ENCODE results near the gene SIGLEC8.
A peak's percentile ranks its signal among the peaks of the same experiment; 100 is the strongest.
"Not testable (repeated sequence)": the region's sequence is repeated elsewhere in the genome, so short reads cannot be mapped to it uniquely, and the experiment has no call there.

SIGLEC8 gene

DNA sequence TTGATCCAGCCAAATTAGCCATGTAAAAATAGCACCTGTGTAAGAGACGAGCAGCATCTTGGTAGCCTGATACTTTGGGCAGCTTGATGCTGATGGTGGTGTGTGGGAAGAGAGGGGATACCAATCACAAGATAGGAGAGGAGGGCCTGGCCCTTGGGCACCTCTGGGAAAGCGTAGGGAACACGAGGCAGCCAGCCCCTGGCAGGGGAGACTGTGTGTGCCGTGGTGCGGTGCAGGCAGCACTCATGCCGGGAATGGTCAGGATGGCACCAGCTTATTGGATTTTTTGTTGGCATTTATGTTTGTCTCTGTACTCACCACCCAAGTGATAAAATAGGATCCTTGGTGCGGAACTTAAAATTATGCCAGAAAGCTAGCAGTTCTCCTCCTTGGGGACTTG is 10.2 kb downstream of the SIGLEC8 start:
- no peak for TF ChIP-seq POLR2A (IDR thresholded peaks at IDR 0.05; ENCODE audit: low read depth, low read length)
- FAIRE-seq = no peak
- no peak for DNase-seq (ENCODE audit: insufficient read length, low spot score)

DNA sequence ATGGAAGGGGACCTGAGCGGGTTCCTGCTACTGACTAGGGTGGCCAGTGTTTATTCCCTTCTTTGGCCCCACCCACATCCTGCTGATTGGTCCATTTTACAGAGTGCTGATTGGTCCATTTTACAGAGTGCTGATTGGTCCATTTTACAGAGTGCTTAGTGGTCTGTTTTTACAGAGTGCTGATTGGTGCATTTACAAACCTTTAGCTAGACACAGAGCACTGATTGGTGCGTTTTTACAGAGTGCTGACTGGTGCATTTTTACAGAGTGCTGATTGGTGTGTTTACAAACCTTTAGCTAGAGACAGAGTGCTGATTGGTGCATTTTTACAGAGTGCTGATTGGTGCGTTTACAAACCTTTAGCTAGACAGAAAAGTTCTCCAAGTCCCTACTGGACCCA is 10.7 kb downstream of the SIGLEC8 start:
- DNase-seq (ENCODE audit: insufficient read length, low spot score); FAIRE-seq: not testable (repeated sequence)

DNA sequence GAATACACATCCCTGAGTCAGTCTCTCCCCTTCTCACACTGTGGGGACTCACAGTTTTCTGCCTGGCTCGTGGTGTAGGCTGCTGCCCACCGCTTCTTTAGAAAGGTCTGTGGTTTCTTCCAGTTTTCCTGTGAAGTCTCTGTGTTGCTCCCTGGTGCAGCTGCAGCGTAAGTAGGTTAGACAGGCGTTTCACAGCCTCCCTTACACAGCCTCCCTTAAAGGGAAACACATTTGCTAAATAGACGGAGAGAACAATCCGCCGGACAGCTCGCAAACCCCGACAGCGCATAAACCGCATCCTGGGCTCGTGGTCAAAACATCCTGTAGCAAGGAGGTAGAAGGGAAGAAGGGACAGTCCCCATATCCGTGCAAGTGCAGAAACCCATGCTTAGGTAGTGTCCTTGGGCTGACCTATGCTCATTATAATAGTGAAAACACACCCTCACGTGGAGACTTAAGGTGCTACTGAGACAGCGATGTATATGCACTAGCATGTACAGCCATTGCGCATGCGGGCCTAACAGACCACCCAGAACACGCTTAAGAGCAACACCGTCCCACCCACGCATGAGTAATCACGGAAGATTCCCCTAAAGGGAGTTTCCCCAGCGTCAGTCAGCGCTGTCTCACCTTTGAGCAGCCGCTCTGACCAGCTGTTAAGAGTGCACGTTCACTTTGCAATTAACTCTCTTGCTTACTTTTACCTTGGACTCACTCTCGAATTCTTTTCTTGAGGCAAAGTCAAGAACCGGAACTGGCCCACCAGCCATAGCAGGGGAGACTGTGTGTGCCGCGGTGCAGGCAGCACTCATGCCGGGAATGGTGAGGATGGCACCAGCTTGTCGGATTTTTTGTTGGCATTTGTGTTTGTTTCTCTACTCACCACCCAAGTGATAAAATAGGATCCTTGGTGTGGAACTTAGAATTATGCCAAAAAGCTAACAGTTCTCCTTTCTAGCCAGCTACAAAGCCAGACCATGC is 16.6 kb downstream of the SIGLEC8 start:
- peak; percentile 27 for FAIRE-seq
- TF ChIP-seq POLR2A (IDR thresholded peaks at IDR 0.05; ENCODE audit: low read depth, low read length) = no peak
- DNase-seq (ENCODE audit: insufficient read length, low spot score) = no peak

DNA sequence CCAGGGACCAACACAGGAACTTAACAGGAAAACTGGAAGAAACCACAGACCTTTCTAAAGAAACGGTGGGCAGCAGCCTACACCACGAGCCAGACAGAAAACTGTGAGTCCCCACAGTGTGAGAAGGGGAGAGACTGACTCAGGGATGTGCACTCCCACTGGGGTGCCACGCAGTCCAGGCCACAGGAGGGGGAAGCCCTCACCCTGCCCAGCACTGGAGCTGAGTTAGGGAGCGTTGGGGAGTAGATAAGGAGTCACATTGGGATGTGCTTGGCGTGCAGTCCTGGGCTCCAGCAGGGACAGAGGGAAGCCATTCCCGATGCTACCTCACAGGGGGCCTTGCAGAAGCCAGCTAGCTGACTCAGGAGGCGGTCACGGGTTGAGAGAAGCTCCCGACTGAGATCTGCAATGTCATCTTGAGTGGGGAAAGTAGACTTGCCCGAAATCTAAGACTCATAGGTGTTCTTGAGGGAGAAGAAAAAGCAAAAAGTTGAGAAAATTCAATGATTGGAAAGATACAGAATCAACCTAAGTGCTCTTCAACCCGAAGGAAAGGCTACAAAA is 17.3 kb downstream of the SIGLEC8 start:
- FAIRE-seq (no peak), DNase-seq (ENCODE audit: insufficient read length, low spot score) (no peak)
- TF ChIP-seq POLR2A (IDR thresholded peaks at IDR 0.05; ENCODE audit: low read depth, low read length) = no peak

DNA sequence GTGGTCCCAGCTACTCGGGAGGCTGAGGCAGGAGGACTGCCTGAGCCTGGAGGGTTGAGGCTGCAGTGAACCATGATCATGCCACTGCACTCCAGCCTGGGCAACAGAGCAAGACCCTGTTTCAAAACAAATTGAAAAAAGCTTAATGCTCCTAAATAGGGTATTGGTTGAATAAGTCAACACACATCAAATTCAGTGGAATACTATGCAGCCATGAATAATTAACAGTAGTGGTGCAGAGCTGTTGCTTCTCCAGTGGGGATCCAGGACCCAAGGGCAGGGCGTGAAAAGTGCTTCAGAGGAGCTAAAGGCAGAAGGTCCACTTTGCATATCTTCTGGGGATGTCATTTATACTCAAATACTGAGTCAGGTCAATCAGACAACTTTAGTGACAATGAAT is 18.2 kb downstream of the SIGLEC8 start:
- no peak for FAIRE-seq
- TF ChIP-seq POLR2A (IDR thresholded peaks at IDR 0.05; ENCODE audit: low read depth, low read length) = no peak
- DNase-seq (ENCODE audit: insufficient read length, low spot score) = no peak

DNA sequence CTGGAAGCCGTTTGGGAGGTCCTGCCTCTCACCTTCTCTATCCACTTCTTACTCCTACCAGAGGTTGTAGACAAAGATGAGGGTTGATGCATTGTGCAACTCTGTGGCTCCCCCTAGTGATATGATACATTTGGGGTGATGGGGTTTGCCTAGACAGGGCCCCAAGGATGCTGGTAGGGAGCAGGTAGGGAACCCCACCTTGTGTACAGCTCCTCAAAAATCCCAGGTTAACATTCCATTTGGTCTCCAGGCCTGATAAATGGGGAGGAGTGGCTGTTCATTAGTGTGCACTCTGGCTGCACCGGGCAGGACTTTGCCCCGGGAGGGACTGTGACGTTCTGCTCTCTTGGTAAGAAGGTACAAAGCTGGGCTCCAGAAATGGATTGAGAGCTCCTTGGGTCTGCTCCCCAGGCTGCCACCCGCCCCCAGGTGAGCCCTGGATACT is 19.2 kb downstream of the SIGLEC8 start:
- FAIRE-seq = no peak
- DNase-seq (ENCODE audit: insufficient read length, low spot score) = no peak
- no peak for TF ChIP-seq POLR2A (IDR thresholded peaks at IDR 0.05; ENCODE audit: low read depth, low read length)

DNA sequence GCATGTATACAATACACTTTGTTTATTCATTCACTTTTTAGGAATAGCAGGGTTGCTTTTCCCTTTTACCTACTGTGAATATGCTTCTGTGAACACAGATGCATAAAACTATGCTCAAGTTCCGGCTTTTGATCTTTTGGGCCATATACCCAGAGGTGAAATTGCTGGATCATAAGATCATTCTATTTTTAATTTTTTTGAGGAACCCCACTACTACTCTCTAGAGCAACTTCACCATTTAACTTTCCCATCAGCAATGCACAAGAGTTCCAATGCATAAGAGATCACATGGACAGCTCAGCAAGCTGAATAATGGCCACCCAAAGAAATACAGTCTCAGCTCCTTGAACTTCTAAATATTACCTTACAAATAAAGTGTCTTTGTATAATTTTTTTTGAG is 23.8 kb downstream of the SIGLEC8 start:
- no peak for TF ChIP-seq POLR2A (IDR thresholded peaks at IDR 0.05; ENCODE audit: low read depth, low read length)
- FAIRE-seq = no peak
- DNase-seq (ENCODE audit: insufficient read length, low spot score) = no peak

DNA sequence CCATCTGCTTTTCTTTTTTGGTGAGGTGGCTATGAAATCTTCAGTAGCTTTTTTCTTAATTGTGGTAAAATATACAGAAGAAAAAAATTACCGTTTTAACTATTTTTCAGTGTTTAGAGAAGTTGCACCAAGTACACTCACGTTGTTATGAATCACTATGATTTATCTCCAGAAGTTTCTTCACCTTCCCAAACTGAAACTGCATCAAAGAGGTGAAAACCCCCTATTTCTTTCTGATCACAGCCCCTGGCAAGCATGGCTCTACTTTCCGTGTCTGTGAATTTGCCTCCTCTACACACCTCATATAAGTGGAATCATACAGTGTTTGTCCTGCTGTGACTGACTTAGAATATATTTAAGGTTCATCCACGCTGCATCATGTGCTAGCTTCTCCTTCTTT is 25.2 kb downstream of the SIGLEC8 start:
- FAIRE-seq (no peak), DNase-seq (ENCODE audit: insufficient read length, low spot score) (no peak)
- no peak for TF ChIP-seq POLR2A (IDR thresholded peaks at IDR 0.05; ENCODE audit: low read depth, low read length)

DNA sequence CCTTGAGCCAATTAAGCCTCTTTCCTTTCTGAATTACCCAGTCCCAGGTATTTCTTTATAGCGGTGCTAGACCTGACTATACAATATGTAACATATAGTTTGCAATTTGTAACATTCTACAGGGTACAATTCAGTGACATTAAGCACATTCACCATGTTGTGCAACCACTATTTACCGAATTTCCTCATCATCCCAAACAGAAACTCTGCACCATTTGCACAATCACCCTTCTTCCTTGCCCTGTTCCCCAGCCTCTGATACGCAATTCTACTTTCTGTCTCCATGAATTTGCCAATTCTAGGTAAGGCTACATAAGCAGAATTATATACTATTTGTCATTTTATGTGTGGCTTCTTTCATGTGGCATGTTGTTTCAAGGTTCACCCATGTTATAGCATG is 27.1 kb downstream of the SIGLEC8 start:
- DNase-seq (ENCODE audit: insufficient read length, low spot score) = no peak
- FAIRE-seq = no peak
- no peak for TF ChIP-seq POLR2A (IDR thresholded peaks at IDR 0.05; ENCODE audit: low read depth, low read length)

DNA sequence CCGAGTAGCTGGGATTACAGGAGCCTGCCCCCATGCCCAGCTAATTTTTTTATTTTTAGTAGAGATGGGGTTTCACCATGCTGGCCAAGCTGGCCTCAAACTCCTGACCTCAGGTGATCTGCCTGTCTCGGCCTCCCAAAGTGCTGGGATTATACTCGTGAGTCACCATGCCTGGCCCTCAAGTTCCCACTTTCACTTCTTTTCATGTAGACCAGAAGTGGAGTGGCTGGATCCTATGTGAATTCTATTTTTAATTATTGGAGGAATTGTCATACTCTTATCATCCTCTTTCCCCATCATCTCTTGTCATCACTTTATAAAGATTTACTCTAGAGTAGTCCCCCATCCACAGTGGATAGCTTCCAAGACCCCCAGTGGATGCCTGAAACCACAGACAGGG is 28.0 kb downstream of the SIGLEC8 start:
- DNase-seq (ENCODE audit: insufficient read length, low spot score) = no peak

DNA sequence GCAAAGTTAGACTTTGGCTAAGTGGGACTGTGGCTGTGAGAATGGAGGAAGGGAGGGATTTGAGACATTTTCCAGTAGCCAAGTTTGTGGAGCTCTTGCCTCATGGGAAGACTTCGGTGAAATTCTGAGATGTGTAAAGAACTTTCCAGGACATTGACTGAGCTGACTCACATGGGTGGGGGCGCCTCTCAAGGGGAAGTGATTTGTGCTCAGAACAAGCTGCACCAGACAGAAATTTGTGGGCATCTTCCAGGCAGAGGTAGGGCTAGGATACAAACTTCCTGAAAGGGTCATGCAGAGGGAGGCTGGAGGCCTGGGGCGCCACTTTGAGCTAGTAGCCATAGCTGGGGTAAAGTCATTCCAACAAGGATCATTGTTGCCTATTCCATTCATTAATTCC is 31.1 kb downstream of the SIGLEC8 start:
- DNase-seq (ENCODE audit: insufficient read length, low spot score) (no peak), FAIRE-seq (no peak)
- TF ChIP-seq POLR2A (IDR thresholded peaks at IDR 0.05; ENCODE audit: low read depth, low read length) = no peak

More for the DNA sequence above, 28.0 kb downstream of the SIGLEC8 start:
- TF ChIP-seq POLR2A (IDR thresholded peaks at IDR 0.05; ENCODE audit: low read depth, low read length) = no peak
- FAIRE-seq = no peak

DNA sequence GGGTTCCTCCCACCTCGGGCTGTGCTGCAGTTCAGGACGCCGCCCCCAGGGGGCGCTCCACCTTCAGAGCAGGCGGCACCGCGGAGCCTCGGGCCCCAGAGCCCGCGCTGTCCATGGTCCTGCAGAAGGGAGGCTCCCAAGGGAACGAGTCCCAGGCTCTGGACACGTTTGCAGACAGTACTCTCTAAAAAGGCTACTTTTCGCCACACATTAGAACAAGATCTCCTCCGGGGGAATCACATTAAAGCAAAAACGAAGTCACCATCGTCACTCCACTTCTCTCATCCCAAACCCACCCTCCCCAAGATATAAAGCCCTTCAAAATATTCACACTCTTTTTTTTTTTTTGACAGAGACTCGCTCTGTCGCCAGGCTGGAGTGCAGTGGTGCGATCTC is 36.2 kb downstream of the SIGLEC8 start:
- peak; percentile 57 for DNase-seq (ENCODE audit: insufficient read length, low spot score)
- TF ChIP-seq POLR2A (IDR thresholded peaks at IDR 0.05; ENCODE audit: low read depth, low read length) = no peak
- no peak for FAIRE-seq

DNA sequence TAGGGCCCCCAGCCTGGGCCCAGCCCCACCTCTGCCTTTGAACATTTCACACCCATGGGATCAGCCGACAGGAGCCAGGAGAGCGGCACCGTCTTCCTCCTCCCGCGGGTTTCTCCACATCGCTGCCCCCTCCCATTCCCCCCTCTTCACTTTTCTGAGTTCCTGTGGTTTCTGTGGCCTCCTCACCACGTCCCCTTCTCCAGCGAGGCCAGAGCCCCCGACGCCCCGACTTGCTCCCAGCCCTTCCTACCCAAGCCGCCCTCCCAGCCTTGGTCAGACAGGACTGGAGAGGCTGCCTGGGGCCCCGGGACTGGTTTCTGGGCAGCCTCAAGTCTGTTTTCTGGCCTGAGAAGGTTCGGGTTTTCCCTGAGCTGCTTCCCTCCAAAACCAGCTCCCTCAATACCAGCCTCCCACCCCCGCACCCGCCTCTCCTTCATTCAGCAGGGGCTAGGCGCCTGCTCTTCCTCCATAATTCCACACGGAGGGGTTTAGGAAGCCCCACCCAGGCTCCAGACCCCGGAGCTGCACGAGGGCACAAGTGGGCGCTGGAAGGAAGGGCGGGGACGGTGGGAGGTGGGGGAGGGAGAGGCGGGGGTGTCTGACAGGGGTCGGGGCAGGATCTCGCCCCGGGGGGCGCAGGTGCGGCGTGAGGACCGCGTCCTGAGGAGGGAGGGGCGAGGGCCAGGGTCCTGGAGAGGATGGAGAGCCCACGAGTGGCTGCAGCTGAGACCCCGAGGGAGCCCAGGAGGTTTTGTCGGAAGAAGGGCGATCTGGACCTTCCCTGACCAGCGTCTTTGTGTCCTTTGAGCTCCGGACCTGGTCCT is 36.8 kb downstream of the SIGLEC8 start:
- no peak for TF ChIP-seq POLR2A (IDR thresholded peaks at IDR 0.05; ENCODE audit: low read depth, low read length)

DNA sequence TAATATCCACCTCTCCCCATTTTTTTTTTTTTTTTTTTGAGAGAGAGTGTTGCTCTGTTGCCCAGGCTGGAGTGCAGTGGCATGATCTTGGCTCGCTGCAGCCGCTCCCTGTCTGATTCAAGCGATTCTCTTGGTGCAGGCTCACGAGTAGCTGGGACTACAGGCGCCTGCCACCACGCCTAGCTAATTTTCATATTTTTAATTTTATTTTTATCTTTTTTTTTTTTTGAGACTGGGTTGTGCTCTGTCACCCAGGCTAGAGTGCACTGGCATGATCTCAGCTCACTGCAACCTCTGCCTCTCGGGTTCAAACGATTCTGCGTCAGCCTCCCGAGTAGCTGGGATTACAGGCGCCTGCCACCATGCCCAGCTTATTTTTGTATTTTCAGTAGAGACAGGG is 37.7 kb downstream of the SIGLEC8 start:
- DNase-seq (ENCODE audit: insufficient read length, low spot score); FAIRE-seq: not testable (repeated sequence)

More for the DNA sequence above, 36.8 kb downstream of the SIGLEC8 start:
- DNase-seq (ENCODE audit: insufficient read length, low spot score) = no peak
- FAIRE-seq = no peak
